ENCODE measurements around the gene CFAP68.

CFAP68 gene

GRCh38 chr11:111860257-111860656 lies 19.1 kb upstream of the CFAP68 start:
- TF ChIP-seq CTCF (conservative IDR thresholded peaks at IDR 0.05; ENCODE audit: low read length) = no peak
- no peak overlapping the region for H3K4me3 ChIP-seq (ENCODE audit: low read length)
- DNase-seq (ENCODE audit: low read depth) = no peak

- TF ChIP-seq CTCF (conservative IDR thresholded peaks at IDR 0.05; ENCODE audit: low read length) = no peak
- DNase-seq (ENCODE audit: low read depth) = no peak
- peak overlapping the region; percentile 90 for H3K4me3 ChIP-seq (ENCODE audit: low read length)
Observed at GRCh38 chr11:111870113-111870512, 9.2 kb upstream of the CFAP68 start.

- DNase-seq (ENCODE audit: low read depth) = no peak
- H3K4me3 ChIP-seq (ENCODE audit: low read length) = peak overlapping the region; percentile 90
- no peak for TF ChIP-seq CTCF (conservative IDR thresholded peaks at IDR 0.05; ENCODE audit: low read length)
Observed at GRCh38 chr11:111870522-111870885, 8.8 kb upstream of the CFAP68 start.

GRCh38 chr11:111870886-111871692 lies 8.3 kb upstream of the CFAP68 start, which contains the start of gene ALG9:
Gene ALG9, minus strand, starts transcription at chr11:111871581. Its CDS starts 99 bp downstream, at chr11:111871482.
- H3K4me3 ChIP-seq (ENCODE audit: low read length) = peak within 1 kb of the TSS; percentile 90
- peak; percentile 85 for DNase-seq (ENCODE audit: low read depth)
- TF ChIP-seq CTCF (conservative IDR thresholded peaks at IDR 0.05; ENCODE audit: low read length) = peak; percentile 52

- DNase-seq (ENCODE audit: low read depth) = no peak
- TF ChIP-seq CTCF (conservative IDR thresholded peaks at IDR 0.05; ENCODE audit: low read length) = no peak
- H3K4me3 ChIP-seq (ENCODE audit: low read length) = peak overlapping the region; percentile 90
Observed at GRCh38 chr11:111871693-111872161, 7.6 kb upstream of the CFAP68 start.

- TF ChIP-seq CTCF (conservative IDR thresholded peaks at IDR 0.05; ENCODE audit: low read length) = no peak
- H3K4me3 ChIP-seq (ENCODE audit: low read length) = peak overlapping the region; percentile 97
- no peak for DNase-seq (ENCODE audit: low read depth)
Observed at GRCh38 chr11:111878385-111878848, 924 bp upstream of the CFAP68 start.

GRCh38 chr11:111879637-111879960 lies 258 bp downstream of the CFAP68 start:
- H3K4me3 ChIP-seq (ENCODE audit: low read length) = peak overlapping the region; percentile 97

More at GRCh38 chr11:111879637-111879960, 258 bp downstream of the CFAP68 start:
- TF ChIP-seq CTCF (conservative IDR thresholded peaks at IDR 0.05; ENCODE audit: low read length) = no peak
- DNase-seq (ENCODE audit: low read depth) = no peak

All from AG10803 (cell line).